Omental fat pad (tissue), 4 donors: Measurements from ENCODE around the gene TTLL13. TPM values are rescaled to one million over a fixed set of nuclear protein-coding genes. Genes with fewer than 3 reads are reported as not detected.

Experiments used
- ATAC-seq: fragments of 150-250 bp; one replicate; pipeline ENCODE4 v1.9.1; 2016; ENCODE audit warnings: mild to moderate bottlenecking, moderate library complexity; ENCODE audit not compliant: low FRiP score
- DNase-seq: peaks from one replicate; pipeline ENCODE4 v3.0.0-alpha.2; 2019; ENCODE audit warnings: low spot score
- total RNA-seq, 4 donors: library from RNA; depleted of rRNA; stranded (reverse); fragments of >200 nt; gene quantifications; one replicate each; pipeline ENCODE4 v1.1.0, GENCODE V29; 2016
- TF ChIP-seq, protein P1 (sequence below), 3 donors: fragments of 450-650 bp; IDR thresholded peaks; one replicate each; pipeline ENCODE4 v1.5.1; 2016 to 2017; ENCODE audit warnings: antibody characterized with exemption in 3 of 3, mild to moderate bottlenecking in 3 of 3, moderate library complexity in 2 of 3

Gene TTLL13
- total RNA-seq, 4 donors from 2014 or later: not detected

DNA sequence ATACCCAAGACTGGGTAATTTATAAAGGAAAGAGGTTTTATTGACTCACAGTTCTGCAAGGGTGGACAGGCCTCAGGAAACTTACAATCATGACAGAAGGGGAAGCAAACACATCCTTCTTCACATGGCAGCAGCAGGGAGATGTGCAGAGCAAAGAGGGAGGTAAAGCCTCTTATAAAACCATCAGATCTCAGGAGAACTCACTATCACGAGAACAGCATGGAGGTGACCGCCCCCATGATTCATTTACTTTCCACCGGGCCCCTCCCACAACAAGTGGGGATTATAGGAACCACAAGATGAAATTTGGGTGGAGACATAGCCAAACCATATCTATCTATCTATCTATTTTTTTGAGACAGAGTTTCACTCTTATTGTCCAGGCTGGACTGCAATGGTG is 10.0 kb upstream of the TTLL13 start:
- TF ChIP-seq, protein P1, sequence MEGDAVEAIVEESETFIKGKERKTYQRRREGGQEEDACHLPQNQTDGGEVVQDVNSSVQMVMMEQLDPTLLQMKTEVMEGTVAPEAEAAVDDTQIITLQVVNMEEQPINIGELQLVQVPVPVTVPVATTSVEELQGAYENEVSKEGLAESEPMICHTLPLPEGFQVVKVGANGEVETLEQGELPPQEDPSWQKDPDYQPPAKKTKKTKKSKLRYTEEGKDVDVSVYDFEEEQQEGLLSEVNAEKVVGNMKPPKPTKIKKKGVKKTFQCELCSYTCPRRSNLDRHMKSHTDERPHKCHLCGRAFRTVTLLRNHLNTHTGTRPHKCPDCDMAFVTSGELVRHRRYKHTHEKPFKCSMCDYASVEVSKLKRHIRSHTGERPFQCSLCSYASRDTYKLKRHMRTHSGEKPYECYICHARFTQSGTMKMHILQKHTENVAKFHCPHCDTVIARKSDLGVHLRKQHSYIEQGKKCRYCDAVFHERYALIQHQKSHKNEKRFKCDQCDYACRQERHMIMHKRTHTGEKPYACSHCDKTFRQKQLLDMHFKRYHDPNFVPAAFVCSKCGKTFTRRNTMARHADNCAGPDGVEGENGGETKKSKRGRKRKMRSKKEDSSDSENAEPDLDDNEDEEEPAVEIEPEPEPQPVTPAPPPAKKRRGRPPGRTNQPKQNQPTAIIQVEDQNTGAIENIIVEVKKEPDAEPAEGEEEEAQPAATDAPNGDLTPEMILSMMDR (IDR thresholded peaks at IDR 0.05): no peak
- no peak for DNase-seq
- no peak for ATAC-seq

DNA sequence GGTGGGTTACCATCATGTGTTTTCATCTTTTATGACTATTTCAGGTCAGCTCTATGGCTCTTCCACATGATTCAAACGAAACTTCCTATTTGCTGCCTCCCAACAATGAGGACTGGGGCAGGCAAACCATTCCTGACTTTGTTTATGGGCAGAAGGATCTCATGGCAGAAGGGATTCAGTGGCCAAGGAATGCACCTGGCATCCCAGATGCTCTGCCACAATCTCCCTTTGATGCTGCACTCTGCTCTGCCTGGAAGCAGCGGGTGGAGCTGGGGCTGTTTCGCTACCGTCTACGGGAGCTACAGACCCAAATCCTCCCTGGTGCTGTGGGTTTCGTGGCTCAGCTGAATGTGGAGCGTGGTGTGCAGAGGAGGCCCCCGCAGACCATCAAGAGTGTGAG is 8.5 kb upstream of the TTLL13 start:
- DNase-seq (no peak), ATAC-seq (no peak)
- TF ChIP-seq, protein P1 (IDR thresholded peaks at IDR 0.05): no peak

DNA sequence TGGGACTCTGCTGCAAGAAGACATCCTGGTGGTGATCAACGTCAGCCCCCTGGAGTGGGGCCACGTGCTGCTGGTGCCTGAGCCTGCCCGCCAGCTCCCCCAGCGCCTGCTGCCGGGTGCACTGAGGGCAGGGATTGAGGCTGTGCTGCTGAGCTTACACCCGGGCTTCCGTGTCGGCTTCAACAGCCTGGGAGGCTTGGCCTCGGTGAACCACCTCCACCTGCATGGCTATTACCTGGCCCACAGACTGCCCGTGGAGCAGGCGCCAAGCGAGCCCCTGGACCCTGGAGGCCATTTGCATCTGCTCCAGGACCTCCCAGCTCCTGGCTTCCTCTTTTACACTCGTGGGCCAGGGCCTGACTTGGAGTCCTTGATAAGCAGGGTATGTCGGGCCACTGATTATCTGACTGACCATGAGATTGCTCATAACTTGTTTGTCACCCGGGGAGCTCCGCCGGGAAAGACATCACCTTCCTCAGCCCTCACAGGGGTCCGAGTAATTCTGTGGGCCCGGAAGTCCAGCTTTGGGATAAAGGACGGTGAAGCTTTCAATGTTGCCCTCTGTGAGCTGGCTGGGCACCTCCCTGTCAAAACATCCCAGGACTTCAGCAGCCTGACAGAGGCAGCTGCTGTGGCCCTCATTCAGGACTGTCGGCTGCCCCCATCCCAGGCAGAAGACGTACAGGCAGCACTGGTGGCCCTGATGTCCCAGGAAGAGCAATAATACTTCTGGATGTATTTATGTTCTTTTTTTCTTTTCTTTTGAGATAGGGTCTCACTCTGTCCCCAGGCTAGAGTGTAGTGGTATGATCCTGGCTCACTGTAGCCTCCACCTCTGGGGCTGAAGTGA is 7.8 kb upstream of the TTLL13 start:
- no peak for ATAC-seq
- no peak for DNase-seq
- TF ChIP-seq, protein P1 (IDR thresholded peaks at IDR 0.05): no peak

DNA sequence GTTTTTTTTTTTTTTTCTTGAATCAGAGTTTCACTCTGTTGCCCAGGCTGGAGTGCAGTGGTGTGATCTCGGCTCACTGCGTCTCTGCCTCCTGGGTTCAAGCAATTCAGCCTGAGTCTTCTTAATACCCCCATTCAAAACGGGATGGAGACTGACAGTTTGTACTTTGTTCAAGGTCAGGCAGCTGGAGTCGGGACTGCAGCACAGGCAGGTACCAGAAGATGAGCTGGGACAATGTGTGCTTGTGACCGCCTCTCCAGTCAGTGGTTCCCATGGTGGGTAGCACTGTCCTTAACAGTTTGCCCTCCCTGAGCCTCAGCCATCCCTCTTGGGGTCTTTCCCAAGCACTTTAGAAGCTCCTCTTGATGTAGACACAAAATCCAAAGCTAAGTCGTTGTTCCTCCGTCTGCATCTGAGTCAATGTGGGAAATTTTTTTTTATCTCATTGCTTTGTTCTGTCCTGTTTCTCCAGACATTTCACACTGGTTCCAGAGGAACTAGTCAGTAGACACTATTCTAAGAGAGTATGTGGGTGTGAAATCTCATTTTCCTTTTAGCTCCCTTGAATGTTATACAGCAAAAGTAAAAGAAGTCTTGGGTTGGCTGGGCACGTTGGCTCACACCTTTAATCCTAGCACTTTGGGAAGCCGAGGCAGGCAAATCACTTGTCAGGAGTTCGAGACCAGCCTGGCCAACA is 5.3 kb upstream of the TTLL13 start:
- ATAC-seq (no peak), DNase-seq (no peak)
- TF ChIP-seq, protein P1 (IDR thresholded peaks at IDR 0.05): no peak

DNA sequence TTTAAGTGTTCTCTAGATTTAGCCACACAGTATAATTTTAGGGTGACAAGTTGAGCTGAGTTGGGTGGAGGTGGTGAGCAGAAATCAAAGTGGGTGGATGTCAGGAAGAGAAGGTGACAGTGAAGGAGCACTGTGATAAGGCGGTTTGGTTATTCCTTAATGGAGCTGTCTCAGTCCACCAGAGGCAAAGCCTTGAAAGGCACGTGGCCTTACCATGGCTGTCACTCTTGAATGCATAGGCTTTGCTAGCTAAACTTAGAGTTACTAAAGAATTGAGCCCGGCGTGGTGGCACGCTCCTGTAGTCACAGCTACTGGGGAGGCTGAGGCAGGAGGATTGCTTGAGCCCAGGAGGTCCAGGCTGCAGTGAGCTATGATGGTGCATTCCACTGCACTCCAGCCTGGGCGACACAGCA is 560 bp upstream of the TTLL13 start:
- TF ChIP-seq, protein P1 (IDR thresholded peaks at IDR 0.05): no peak
- no peak for DNase-seq
- ATAC-seq: no peak

DNA sequence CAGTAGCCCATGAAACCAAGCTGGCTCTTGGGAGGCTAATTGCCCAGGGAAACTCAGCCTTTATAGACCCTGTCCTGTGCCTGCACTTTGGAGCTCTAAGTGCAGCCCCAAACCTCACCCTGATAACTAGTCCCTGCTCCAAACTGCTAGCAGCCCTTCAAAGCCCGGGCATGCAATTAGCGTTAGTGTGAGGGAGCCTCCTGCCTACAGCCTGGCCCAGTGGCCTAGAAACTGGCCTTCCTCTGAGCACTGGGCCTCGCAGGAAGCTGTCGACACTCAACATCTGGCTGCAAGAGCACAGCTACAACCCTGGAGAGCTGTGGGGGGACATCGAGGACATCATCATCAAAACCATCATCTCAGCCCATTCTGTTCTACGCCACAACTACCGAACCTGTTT is 8.4 kb downstream of the TTLL13 start:
- no peak for ATAC-seq
- no peak for DNase-seq
- TF ChIP-seq, protein P1 (IDR thresholded peaks at IDR 0.05): no peak
